Right atrium auricular region (tissue), 2 donors: ENCODE measurements around the gene GSK3B. TPM values are rescaled to one million over a fixed set of nuclear protein-coding genes. Genes with fewer than 3 reads are reported as not detected.

Experiments
- DNase-seq: peaks from one replicate; pipeline ENCODE4 v3.0.0-alpha.2; 2019; ENCODE audit warnings: low spot score
- H3K27ac ChIP-seq, 2 donors: fragments of 200-600 bp; sonication (generic); 1 replicate in 1 of 2; 2 replicates in 1 of 2; pipeline ENCODE4 v1.5.1; 2016 to 2019
- H3K27me3 ChIP-seq, 2 donors: fragments of 200-600 bp; sonication (generic); one replicate each; pipeline versions ENCODE4 v1.5.1 to v1.6.0; 2017 to 2019
- H3K36me3 ChIP-seq: fragments of 200-600 bp; sonication (generic); one replicate; pipeline ENCODE4 v1.5.1; 2016
- H3K4me1 ChIP-seq, 2 donors: fragments of 200-600 bp; sonication (generic); one replicate each; pipeline versions ENCODE4 v1.5.1 to v1.6.0; 2017 to 2019
- H3K4me3 ChIP-seq, 2 donors: fragments of 200-600 bp; sonication (generic); 1 replicate in 1 of 2; 2 replicates in 1 of 2; pipeline ENCODE4 v1.5.1; 2017 to 2019; ENCODE audit warnings: mild to moderate bottlenecking in 1 of 2, moderate library complexity in 1 of 2
- H3K9me3 ChIP-seq, 2 donors: fragments of 200-600 bp; sonication (generic); one replicate each; pipeline ENCODE4 v1.5.1; 2019
- CTCF ChIP-seq, 2 donors: fragments of 200-600 bp; sonication (generic); IDR thresholded peaks; one replicate each; pipeline ENCODE4 v1.5.1; 2019; ENCODE audit warnings: antibody characterized with exemption in 2 of 2
- total RNA-seq, 2 donors: library from RNA; depleted of rRNA; stranded (reverse); fragments of >200 nt; gene quantifications; one replicate each; pipeline ENCODE4 v1.1.0, GENCODE V29; 2016

Gene GSK3B
- total RNA-seq, 2 donors from 2014 or later = 31.3 to 42.0 TPM

- no peak for DNase-seq
- TF ChIP-seq CTCF (IDR thresholded peaks at IDR 0.05) = no peak
- H3K36me3 ChIP-seq = no peaks in the 10 kb centered on the region
- no peaks in the 10 kb centered on the region for H3K27me3 ChIP-seq
- no peaks in the 10 kb centered on the region for H3K9me3 ChIP-seq
- H3K4me3 ChIP-seq = no peak overlapping the region
- no peak overlapping the region for H3K27ac ChIP-seq
- H3K4me1 ChIP-seq = no peaks in the 10 kb centered on the region
Observed at GRCh38 chr3:119967353-119968006, 126.8 kb downstream of the GSK3B start.

GRCh38 chr3:119965692-119966091 lies 128.6 kb downstream of the GSK3B start:
- Histone ChIP-seq H3K9me3 (no peaks in the 10 kb centered on the region), H3K27ac (no peak overlapping the region), H3K27me3 (no peaks in the 10 kb centered on the region), H3K4me3 (no peak overlapping the region), H3K36me3 (no peaks in the 10 kb centered on the region), H3K4me1 (no peaks in the 10 kb centered on the region)
- TF ChIP-seq CTCF (IDR thresholded peaks at IDR 0.05) = no peak
- DNase-seq = no peak

GRCh38 chr3:119964294-119964693 lies 130.0 kb downstream of the GSK3B start:
- H3K27ac ChIP-seq = no peak overlapping the region
- no peak for TF ChIP-seq CTCF (IDR thresholded peaks at IDR 0.05)

GRCh38 chr3:119955972-119956371 lies 138.3 kb downstream of the GSK3B start:
- no peak for DNase-seq
- H3K27me3 ChIP-seq = no peaks in the 10 kb centered on the region
- no peaks in the 10 kb centered on the region for H3K9me3 ChIP-seq
- H3K27ac ChIP-seq = no peak overlapping the region
- no peaks in the 10 kb centered on the region for H3K36me3 ChIP-seq
- TF ChIP-seq CTCF (IDR thresholded peaks at IDR 0.05) = no peak
- H3K4me3 ChIP-seq = no peak overlapping the region
- H3K4me1 ChIP-seq = peaks cover 0 to 19% of the 10 kb centered on the region in 2 donors

More at GRCh38 chr3:119964294-119964693, 130.0 kb downstream of the GSK3B start:
- DNase-seq = no peak
- H3K4me3 ChIP-seq = no peak overlapping the region
- H3K36me3 ChIP-seq = no peaks in the 10 kb centered on the region
- no peaks in the 10 kb centered on the region for H3K27me3 ChIP-seq
- no peaks in the 10 kb centered on the region for H3K9me3 ChIP-seq
- no peaks in the 10 kb centered on the region for H3K4me1 ChIP-seq

- no peak for TF ChIP-seq CTCF (IDR thresholded peaks at IDR 0.05)
- Histone ChIP-seq H3K9me3 (no peaks in the 10 kb centered on the region), H3K36me3 (no peaks in the 10 kb centered on the region), H3K27ac (no peak overlapping the region), H3K4me3 (no peak overlapping the region), H3K4me1 (peaks cover 0 to 19% of the 10 kb centered on the region in 2 donors), H3K27me3 (no peaks in the 10 kb centered on the region)
- DNase-seq = no peak
Observed at GRCh38 chr3:119950666-119951325, 143.5 kb downstream of the GSK3B start.
